Measurements from ENCODE around the gene KMT2C.

Gene KMT2C

GRCh38 chr7:152369518-152369917, 66.3 kb downstream of the KMT2C start:
- H3K4me3 ChIP-seq (ENCODE audit: low read length): no peak overlapping the region
- H3K79me2 ChIP-seq (ENCODE audit: low read length): peaks cover 99% of the 10 kb centered on the region
- H3K9ac ChIP-seq (ENCODE audit: low read length): no peak overlapping the region
- no peaks in the 10 kb centered on the region for H3K9me3 ChIP-seq (ENCODE audit: insufficient read depth, low read length)
- H3K4me2 ChIP-seq (ENCODE audit: low read length): no peak overlapping the region
- TF ChIP-seq EZH2phosphoT487 (IDR thresholded peaks at IDR 0.05; ENCODE audit: low read depth) (no peak), CTCF (IDR thresholded peaks at IDR 0.05; ENCODE audit: low read depth, low read length) (no peak)
- H3K27me3 ChIP-seq (ENCODE audit: low read depth, low read length): no peaks in the 10 kb centered on the region
- no peak overlapping the region for H3K27ac ChIP-seq (ENCODE audit: low read length)
- peaks cover 92% of the 10 kb centered on the region for H4K20me1 ChIP-seq (ENCODE audit: insufficient read depth, low read length)
- peaks cover 5% of the 10 kb centered on the region for H3K36me3 ChIP-seq (replicated peaks; ENCODE audit: low read depth, low read length)
- no peak overlapping the region for H2AFZ ChIP-seq (ENCODE audit: low read depth, low read length)
- no peaks in the 10 kb centered on the region for H3K4me1 ChIP-seq (ENCODE audit: low read length)

GRCh38 chr7:152367170-152367569, 68.6 kb downstream of the KMT2C start:
- Histone ChIP-seq H3K79me2 (ENCODE audit: low read length) (peaks cover 100% of the 10 kb centered on the region), H4K20me1 (ENCODE audit: insufficient read depth, low read length) (peaks cover 94% of the 10 kb centered on the region), H3K4me3 (ENCODE audit: low read length) (no peak overlapping the region), H3K9me3 (ENCODE audit: insufficient read depth, low read length) (no peaks in the 10 kb centered on the region), H2AFZ (ENCODE audit: low read depth, low read length) (no peak overlapping the region), H3K27me3 (ENCODE audit: low read depth, low read length) (no peaks in the 10 kb centered on the region), H3K36me3 (replicated peaks; ENCODE audit: low read depth, low read length) (peaks cover 5% of the 10 kb centered on the region), H3K27ac (ENCODE audit: low read length) (no peak overlapping the region), H3K9ac (ENCODE audit: low read length) (no peak overlapping the region), H3K4me1 (ENCODE audit: low read length) (no peaks in the 10 kb centered on the region; the same call in 1 of the 2 replicates), H3K4me2 (ENCODE audit: low read length) (no peak overlapping the region)
- no peak for TF ChIP-seq EZH2phosphoT487 (IDR thresholded peaks at IDR 0.05; ENCODE audit: low read depth)
- no peak for TF ChIP-seq CTCF (IDR thresholded peaks at IDR 0.05; ENCODE audit: low read depth, low read length)

- Histone ChIP-seq H3K4me1 (ENCODE audit: low read length) (no peaks in the 10 kb centered on the region; the same call in 1 of the 2 replicates), H4K20me1 (ENCODE audit: insufficient read depth, low read length) (peaks cover 94% of the 10 kb centered on the region), H2AFZ (ENCODE audit: low read depth, low read length) (no peak overlapping the region), H3K27ac (ENCODE audit: low read length) (no peak overlapping the region), H3K79me2 (ENCODE audit: low read length) (peaks cover 100% of the 10 kb centered on the region), H3K4me3 (ENCODE audit: low read length) (no peak overlapping the region), H3K4me2 (ENCODE audit: low read length) (no peak overlapping the region), H3K9me3 (ENCODE audit: insufficient read depth, low read length) (no peaks in the 10 kb centered on the region), H3K36me3 (replicated peaks; ENCODE audit: low read depth, low read length) (peaks cover 5% of the 10 kb centered on the region), H3K27me3 (ENCODE audit: low read depth, low read length) (no peaks in the 10 kb centered on the region), H3K9ac (ENCODE audit: low read length) (no peak overlapping the region)
- no peak for TF ChIP-seq CTCF (IDR thresholded peaks at IDR 0.05; ENCODE audit: low read depth, low read length)
- no peak for TF ChIP-seq EZH2phosphoT487 (IDR thresholded peaks at IDR 0.05; ENCODE audit: low read depth)
Observed at GRCh38 chr7:152366662-152367061, 69.1 kb downstream of the KMT2C start.

- no peak overlapping the region for H3K4me3 ChIP-seq (ENCODE audit: low read length)
- TF ChIP-seq EZH2phosphoT487 (IDR thresholded peaks at IDR 0.05; ENCODE audit: low read depth) (no peak), CTCF (IDR thresholded peaks at IDR 0.05; ENCODE audit: low read depth, low read length) (no peak)
- H2AFZ ChIP-seq (ENCODE audit: low read depth, low read length): no peak overlapping the region
- H3K4me2 ChIP-seq (ENCODE audit: low read length): no peak overlapping the region
- H3K9me3 ChIP-seq (ENCODE audit: insufficient read depth, low read length): no peaks in the 10 kb centered on the region
- H3K27me3 ChIP-seq (ENCODE audit: low read depth, low read length): no peaks in the 10 kb centered on the region
- H3K9ac ChIP-seq (ENCODE audit: low read length): no peak overlapping the region
- H4K20me1 ChIP-seq (ENCODE audit: insufficient read depth, low read length): peaks cover 90% of the 10 kb centered on the region
- H3K36me3 ChIP-seq (replicated peaks; ENCODE audit: low read depth, low read length): peaks cover 5% of the 10 kb centered on the region
- H3K4me1 ChIP-seq (ENCODE audit: low read length): no peaks in the 10 kb centered on the region; the same call in 1 of the 2 replicates
- no peak overlapping the region for H3K27ac ChIP-seq (ENCODE audit: low read length)
- H3K79me2 ChIP-seq (ENCODE audit: low read length): peaks cover 96% of the 10 kb centered on the region
Observed at GRCh38 chr7:152365982-152366603, 69.7 kb downstream of the KMT2C start.

Data from OCI-LY3 (cell line).